Testis (tissue), 2 donors: ENCODE measurements around the gene IGF1R.

ENCODE experiments used
- CTCF ChIP-seq, 3 experiments: fragments of 450-650 bp in 2 of 3; fragments of 200-600 bp in 1 of 3; sonication (generic) in 1 of 3; IDR thresholded peaks; one replicate each; pipeline ENCODE4 v1.5.1; 2016 to 2019; ENCODE audit warnings: antibody characterized with exemption in 3 of 3, mild to moderate bottlenecking in 2 of 3, moderate library complexity in 1 of 3
- POLR2A ChIP-seq: fragments of 450-650 bp; IDR thresholded peaks from one replicate; pipeline ENCODE4 v1.6.1; 2017; ENCODE audit warnings: antibody characterized with exemption, mild to moderate bottlenecking, moderate library complexity

- no peak for TF ChIP-seq CTCF (IDR thresholded peaks at IDR 0.05)
- no peak for TF ChIP-seq POLR2A
Measured at GRCh38 chr15:98690272-98690950, 42.1 kb downstream of the IGF1R start.
